GM23338 (cell line): ENCODE measurements around the gene CGB2.

Experiments
- CREB1 ChIP-seq: fragments of 250-450 bp; sonication (Bioruptor Pico); IDR thresholded peaks from 2 replicates; pipeline ENCODE4 v1.5.0; 2020; ENCODE audit warnings: low read depth, mild to moderate bottlenecking, moderate library complexity
- EZH2 ChIP-seq: fragments of 200-600 bp; sonication (generic); IDR thresholded peaks from one replicate; pipeline ENCODE4 v1.8.0; 2017; ENCODE audit warnings: antibody characterized with exemption, mild to moderate bottlenecking, low read depth; ENCODE audit not compliant: unreplicated experiment
- EZH2phosphoT487 ChIP-seq: fragments of 200-600 bp; sonication (generic); IDR thresholded peaks from one replicate; pipeline ENCODE4 v1.8.1; 2018; ENCODE audit warnings: antibody characterized with exemption; ENCODE audit not compliant: unreplicated experiment
- POLR2AphosphoS5 ChIP-seq: IDR thresholded peaks from 2 replicates; pipeline ENCODE4 v1.6.1; 2016; ENCODE audit warnings: antibody characterized with exemption, low read depth
- REST ChIP-seq: IDR thresholded peaks from one replicate; pipeline ENCODE4 v1.6.1; 2018; ENCODE audit warnings: antibody characterized with exemption; ENCODE audit not compliant: unreplicated experiment
- TF ChIP-seq, protein P1 (sequence below), 2 experiments: fragments of 200-600 bp in 1 of 2; sonication (generic) in 1 of 2; conservative IDR thresholded peaks; 2 replicates each; pipeline versions ENCODE4 v1.5.1 to v1.6.1; 2016 to 2017; ENCODE audit warnings: antibody characterized with exemption in 2 of 2, low read depth in 2 of 2, mild to moderate bottlenecking in 2 of 2, moderate library complexity in 1 of 2

DNA sequence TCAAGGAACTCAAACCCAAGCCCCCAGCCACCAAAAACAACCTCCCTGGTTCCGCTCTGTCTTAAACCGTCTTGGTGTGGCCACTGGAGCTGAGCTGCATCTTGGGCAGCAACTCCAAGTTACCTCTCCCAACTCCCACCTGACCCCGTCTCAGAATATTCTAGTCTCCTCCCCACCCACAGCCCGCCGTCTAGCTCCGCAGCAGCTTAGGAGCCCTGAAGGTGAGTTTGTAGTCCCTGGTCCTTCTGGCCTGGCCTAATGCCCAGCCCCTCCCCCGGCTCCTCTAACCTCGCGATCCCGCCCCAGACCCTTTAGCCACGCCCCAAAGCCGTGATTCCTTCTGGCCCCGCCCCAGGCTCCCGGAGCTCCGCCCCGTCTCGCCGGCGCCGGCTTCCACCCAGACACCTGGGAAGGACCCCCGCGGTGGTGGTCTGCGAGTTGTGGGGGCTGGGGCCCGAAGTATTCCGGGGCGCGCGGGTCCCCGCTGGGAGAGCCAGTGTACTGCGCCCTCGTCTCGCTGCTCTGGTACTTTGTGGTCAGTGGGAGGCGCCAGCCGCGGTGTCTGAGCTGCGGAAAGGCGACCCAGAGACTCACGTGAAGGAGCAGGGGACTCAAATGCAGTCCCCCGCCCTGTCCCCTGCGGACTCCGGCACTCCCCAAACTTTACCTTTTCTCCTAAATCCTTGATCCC, 12.3 kb upstream of the CGB2 start:
- TF ChIP-seq, protein P1, sequence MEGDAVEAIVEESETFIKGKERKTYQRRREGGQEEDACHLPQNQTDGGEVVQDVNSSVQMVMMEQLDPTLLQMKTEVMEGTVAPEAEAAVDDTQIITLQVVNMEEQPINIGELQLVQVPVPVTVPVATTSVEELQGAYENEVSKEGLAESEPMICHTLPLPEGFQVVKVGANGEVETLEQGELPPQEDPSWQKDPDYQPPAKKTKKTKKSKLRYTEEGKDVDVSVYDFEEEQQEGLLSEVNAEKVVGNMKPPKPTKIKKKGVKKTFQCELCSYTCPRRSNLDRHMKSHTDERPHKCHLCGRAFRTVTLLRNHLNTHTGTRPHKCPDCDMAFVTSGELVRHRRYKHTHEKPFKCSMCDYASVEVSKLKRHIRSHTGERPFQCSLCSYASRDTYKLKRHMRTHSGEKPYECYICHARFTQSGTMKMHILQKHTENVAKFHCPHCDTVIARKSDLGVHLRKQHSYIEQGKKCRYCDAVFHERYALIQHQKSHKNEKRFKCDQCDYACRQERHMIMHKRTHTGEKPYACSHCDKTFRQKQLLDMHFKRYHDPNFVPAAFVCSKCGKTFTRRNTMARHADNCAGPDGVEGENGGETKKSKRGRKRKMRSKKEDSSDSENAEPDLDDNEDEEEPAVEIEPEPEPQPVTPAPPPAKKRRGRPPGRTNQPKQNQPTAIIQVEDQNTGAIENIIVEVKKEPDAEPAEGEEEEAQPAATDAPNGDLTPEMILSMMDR (conservative IDR thresholded peaks at IDR 0.05; ENCODE audit: low read depth in 2 of 2) = peak; percentile 28 to 45
- TF ChIP-seq EZH2 = no peak
- TF ChIP-seq POLR2AphosphoS5 = no peak
- TF ChIP-seq EZH2phosphoT487 = no peak
- TF ChIP-seq REST = no peak
- TF ChIP-seq CREB1 (CRISPR knock-in tag) = no peak
